ENCODE results near the gene SOD2. TPM values are rescaled to one million over a fixed set of nuclear protein-coding genes. Genes with fewer than 3 reads are reported as not detected.
"Not testable (repeated sequence)": the region's sequence is repeated elsewhere in the genome, so short reads cannot be mapped to it uniquely, and the experiment has no call there.

SOD2 gene
- total RNA-seq, 1 donor from 2014 or later = 495 TPM

DNA sequence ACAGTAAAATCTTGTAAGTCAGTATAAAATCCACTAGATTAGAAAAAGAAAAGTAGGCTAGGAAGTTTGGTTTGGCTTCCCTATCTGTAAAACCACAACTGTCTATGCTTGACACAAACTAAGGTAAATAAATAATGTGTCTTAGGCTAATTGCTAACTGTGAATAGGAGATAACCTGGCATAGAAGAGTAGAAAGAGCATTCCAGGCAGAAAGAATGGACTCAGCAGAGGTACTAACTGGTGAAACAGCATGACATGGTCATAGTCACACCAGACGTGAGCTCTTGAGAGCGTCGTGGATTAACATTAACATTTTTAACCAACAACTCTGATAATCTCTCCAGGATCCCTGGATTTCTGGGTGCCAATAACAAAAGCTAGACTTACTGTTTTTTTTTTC, 25.6 kb upstream of the SOD2 start:
- no peak for DNase-seq (ENCODE audit: low read depth)
- H3K27me3 ChIP-seq (ENCODE audit: control insufficient read depth, insufficient read depth, low read length) = no peaks in the 10 kb centered on the region
- H3K4me3 ChIP-seq (ENCODE audit: low read depth, low read length) = no peak overlapping the region
- no peak for TF ChIP-seq CTCF (IDR thresholded peaks at IDR 0.05; ENCODE audit: insufficient read depth, low read length, poor library complexity, severe bottlenecking)
- no peaks in the 10 kb centered on the region for H3K36me3 ChIP-seq (ENCODE audit: control insufficient read depth, insufficient read depth, low read length)

DNA sequence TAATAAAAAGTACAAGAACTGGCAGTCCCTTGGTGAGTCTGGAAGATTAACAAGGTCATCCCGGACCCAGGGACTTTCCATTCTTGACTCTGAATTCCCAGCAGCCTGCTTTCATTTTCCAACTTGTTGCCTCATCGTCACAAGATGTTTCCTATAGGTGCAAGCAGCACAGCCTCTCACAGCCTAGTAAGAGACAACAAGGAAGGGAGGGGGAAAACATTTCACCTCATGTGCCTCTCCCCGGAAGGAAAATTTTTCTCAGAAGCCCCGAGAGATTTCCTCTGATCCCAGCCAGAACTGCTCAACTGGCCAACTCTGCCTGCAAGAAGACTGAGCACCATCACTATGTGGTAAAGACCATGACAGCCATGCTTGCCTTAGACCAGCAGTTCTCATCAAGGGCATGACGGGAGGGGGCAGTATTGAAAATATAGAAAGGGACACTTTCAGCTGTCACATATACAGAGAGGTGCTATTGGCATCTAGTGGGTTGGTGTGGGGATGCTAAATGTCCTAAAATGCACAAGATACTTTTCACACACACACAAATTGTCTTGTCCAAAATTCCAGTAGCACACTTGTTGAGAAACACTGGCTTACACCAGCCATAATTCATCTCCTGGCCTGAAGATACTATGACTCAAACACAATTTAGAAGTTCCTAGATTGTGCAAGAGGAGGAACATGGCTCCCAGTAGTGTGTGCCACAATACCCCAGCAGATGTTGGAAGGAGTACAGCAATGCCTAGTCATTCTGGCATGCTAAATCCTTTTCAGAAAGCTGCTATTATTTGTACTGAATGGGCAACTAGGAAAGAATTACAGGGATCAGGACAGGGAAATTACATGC, 23.4 kb upstream of the SOD2 start:
- no peaks in the 10 kb centered on the region for H3K27me3 ChIP-seq (ENCODE audit: control insufficient read depth, insufficient read depth, low read length)
- H3K4me3 ChIP-seq (ENCODE audit: low read depth, low read length) = no peak overlapping the region
- no peak for TF ChIP-seq CTCF (IDR thresholded peaks at IDR 0.05; ENCODE audit: insufficient read depth, low read length, poor library complexity, severe bottlenecking)
- H3K36me3 ChIP-seq (ENCODE audit: control insufficient read depth, insufficient read depth, low read length) = no peaks in the 10 kb centered on the region
- peak; percentile 72 for DNase-seq (ENCODE audit: low read depth)

- TF ChIP-seq CTCF (IDR thresholded peaks at IDR 0.05; ENCODE audit: insufficient read depth, low read length, poor library complexity, severe bottlenecking) = no peak
- no peak for DNase-seq (ENCODE audit: low read depth)
- H3K27me3 ChIP-seq (ENCODE audit: control insufficient read depth, insufficient read depth, low read length) = no peaks in the 10 kb centered on the region
- no peak overlapping the region for H3K4me3 ChIP-seq (ENCODE audit: low read depth, low read length)
- no peaks in the 10 kb centered on the region for H3K36me3 ChIP-seq (ENCODE audit: control insufficient read depth, insufficient read depth, low read length)
These were observed 22.6 kb upstream of the SOD2 start for GRCh38 chr6:159715605-159716004.

DNA sequence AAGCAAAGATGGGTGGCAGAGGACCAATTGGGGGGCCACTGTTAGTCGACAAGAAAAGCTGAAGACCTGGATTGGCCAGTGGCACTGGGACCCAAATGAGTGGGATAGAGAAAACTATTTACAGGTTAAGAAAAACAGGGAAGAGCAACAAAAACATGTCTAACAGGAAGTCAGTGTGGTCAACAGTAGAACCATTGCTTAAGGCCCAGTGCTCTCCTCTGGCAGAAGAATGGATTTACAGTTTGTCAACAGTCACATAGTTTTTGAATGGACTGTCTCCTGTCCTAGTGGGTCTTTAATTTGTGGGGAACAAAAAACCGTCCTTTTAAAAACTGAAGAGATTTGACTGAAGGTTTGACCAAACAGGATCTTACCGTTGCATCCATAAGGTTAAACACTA, 22.1 kb upstream of the SOD2 start:
- H3K4me3 ChIP-seq (ENCODE audit: low read depth, low read length) = no peak overlapping the region
- H3K27me3 ChIP-seq (ENCODE audit: control insufficient read depth, insufficient read depth, low read length) = no peaks in the 10 kb centered on the region
- DNase-seq (ENCODE audit: low read depth) = no peak
- no peaks in the 10 kb centered on the region for H3K36me3 ChIP-seq (ENCODE audit: control insufficient read depth, insufficient read depth, low read length)
- no peak for TF ChIP-seq CTCF (IDR thresholded peaks at IDR 0.05; ENCODE audit: insufficient read depth, low read length, poor library complexity, severe bottlenecking)

DNA sequence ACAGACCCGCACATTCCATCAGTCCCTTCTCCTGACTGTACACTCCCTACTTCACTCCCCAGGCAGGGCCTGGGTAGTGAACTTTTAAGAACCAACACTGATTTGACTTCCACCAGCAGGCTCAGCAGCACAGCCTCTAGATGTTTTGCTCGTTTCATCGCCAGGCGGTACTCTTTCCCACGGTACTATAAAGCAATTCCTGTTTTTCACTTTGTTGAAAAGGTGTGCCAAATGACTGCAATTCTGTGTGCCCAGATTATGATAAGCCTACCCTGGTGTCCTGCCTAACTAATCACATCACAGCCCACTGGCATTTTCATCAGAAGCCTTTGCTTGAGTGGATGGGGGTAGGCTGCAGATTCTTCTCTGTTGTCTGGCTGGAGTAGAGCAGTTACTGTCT, 21.4 kb upstream of the SOD2 start:
- no peak for TF ChIP-seq CTCF (IDR thresholded peaks at IDR 0.05; ENCODE audit: insufficient read depth, low read length, poor library complexity, severe bottlenecking)
- no peak overlapping the region for H3K4me3 ChIP-seq (ENCODE audit: low read depth, low read length)
- no peaks in the 10 kb centered on the region for H3K36me3 ChIP-seq (ENCODE audit: control insufficient read depth, insufficient read depth, low read length)
- H3K27me3 ChIP-seq (ENCODE audit: control insufficient read depth, insufficient read depth, low read length) = no peaks in the 10 kb centered on the region
- no peak for DNase-seq (ENCODE audit: low read depth)

- H3K4me3 ChIP-seq (ENCODE audit: low read depth, low read length) = no peak overlapping the region
- TF ChIP-seq CTCF (IDR thresholded peaks at IDR 0.05; ENCODE audit: insufficient read depth, low read length, poor library complexity, severe bottlenecking) = no peak
- no peak for DNase-seq (ENCODE audit: low read depth)
- H3K27me3 ChIP-seq (ENCODE audit: control insufficient read depth, insufficient read depth, low read length) = no peaks in the 10 kb centered on the region
- H3K36me3 ChIP-seq (ENCODE audit: control insufficient read depth, insufficient read depth, low read length) = no peaks in the 10 kb centered on the region
These were observed 20.9 kb upstream of the SOD2 start for GRCh38 chr6:159713984-159714383.

GRCh38 chr6:159712389-159712788, 19.3 kb upstream of the SOD2 start:
- not testable (repeated sequence) for H3K27me3 ChIP-seq (ENCODE audit: control insufficient read depth, insufficient read depth, low read length); DNase-seq (ENCODE audit: low read depth); H3K36me3 ChIP-seq (ENCODE audit: control insufficient read depth, insufficient read depth, low read length); H3K4me3 ChIP-seq (ENCODE audit: low read depth, low read length)

DNA sequence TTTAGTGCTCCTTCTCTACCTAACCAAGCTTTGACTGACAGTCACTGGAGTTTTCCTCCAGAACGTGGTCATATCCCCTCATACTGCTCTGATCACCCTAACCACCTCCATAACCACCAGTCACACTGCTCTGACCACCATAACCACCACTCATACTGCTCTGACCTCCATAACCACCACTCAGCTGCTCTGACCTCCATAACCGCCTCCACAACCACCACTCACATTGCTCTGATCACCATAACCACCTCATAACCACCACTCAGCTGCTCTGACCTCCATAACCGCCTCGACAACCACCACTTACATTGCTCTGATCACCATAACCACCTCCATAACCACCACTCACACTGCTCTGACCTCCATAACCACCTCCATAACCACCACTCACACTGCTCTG, 17.6 kb upstream of the SOD2 start:
- DNase-seq (ENCODE audit: low read depth); H3K4me3 ChIP-seq (ENCODE audit: low read depth, low read length); H3K36me3 ChIP-seq (ENCODE audit: control insufficient read depth, insufficient read depth, low read length); H3K27me3 ChIP-seq (ENCODE audit: control insufficient read depth, insufficient read depth, low read length): not testable (repeated sequence)
